ENCODE measurements around the gene PLCXD1.

The PLCXD1 gene

GRCh38 chrX:333611-334311 lies 52.6 kb downstream of the PLCXD1 start:
- DNase-seq = no peak

GRCh38 chrX:334331-334891 lies 53.2 kb downstream of the PLCXD1 start:
- no peak for DNase-seq

GRCh38 chrX:334971-335757 lies 54.0 kb downstream of the PLCXD1 start:
- no peak for DNase-seq

GRCh38 chrX:335758-336155 lies 54.6 kb downstream of the PLCXD1 start:
- DNase-seq = no peak

- no peak for DNase-seq
Measured at GRCh38 chrX:336227-336626, 55.0 kb downstream of the PLCXD1 start.

GRCh38 chrX:337331-337831 lies 56.2 kb downstream of the PLCXD1 start:
- no peak for DNase-seq

- DNase-seq = no peak
Measured at GRCh38 chrX:338281-338835, 57.2 kb downstream of the PLCXD1 start.

- DNase-seq = no peak
Measured at GRCh38 chrX:338836-339400, 57.7 kb downstream of the PLCXD1 start.

- DNase-seq = no peak
Measured at GRCh38 chrX:340121-340520, 58.9 kb downstream of the PLCXD1 start.

GRCh38 chrX:340641-341423 lies 59.7 kb downstream of the PLCXD1 start:
- DNase-seq = no peak

GRCh38 chrX:341541-342101 lies 60.4 kb downstream of the PLCXD1 start:
- DNase-seq = no peak

- no peak for DNase-seq
Measured at GRCh38 chrX:344371-344901, 63.3 kb downstream of the PLCXD1 start.

GRCh38 chrX:345020-345925 lies 64.1 kb downstream of the PLCXD1 start:
- no peak for DNase-seq

- no peak for DNase-seq
Measured at GRCh38 chrX:346034-346813, 65.0 kb downstream of the PLCXD1 start.

GRCh38 chrX:347351-348117 lies 66.4 kb downstream of the PLCXD1 start:
- no peak for DNase-seq

GRCh38 chrX:348461-349117 lies 67.4 kb downstream of the PLCXD1 start:
- no peak for DNase-seq

- peak in 43 of 56 donors; percentile 1 to 85 (median 37) for DNase-seq
Measured at GRCh38 chrX:349196-349595, 68.0 kb downstream of the PLCXD1 start.

Data from amygdala (tissue), 56 donors.